Fibroblast of the conjunctiva (primary cell): ENCODE data around the gene AFAP1L1.

Experiments used
- DNase-seq: peaks from one replicate; pipeline ENCODE4 v3.0.0-alpha.2; 2010; ENCODE audit warnings: low read depth

AFAP1L1 gene

DNA sequence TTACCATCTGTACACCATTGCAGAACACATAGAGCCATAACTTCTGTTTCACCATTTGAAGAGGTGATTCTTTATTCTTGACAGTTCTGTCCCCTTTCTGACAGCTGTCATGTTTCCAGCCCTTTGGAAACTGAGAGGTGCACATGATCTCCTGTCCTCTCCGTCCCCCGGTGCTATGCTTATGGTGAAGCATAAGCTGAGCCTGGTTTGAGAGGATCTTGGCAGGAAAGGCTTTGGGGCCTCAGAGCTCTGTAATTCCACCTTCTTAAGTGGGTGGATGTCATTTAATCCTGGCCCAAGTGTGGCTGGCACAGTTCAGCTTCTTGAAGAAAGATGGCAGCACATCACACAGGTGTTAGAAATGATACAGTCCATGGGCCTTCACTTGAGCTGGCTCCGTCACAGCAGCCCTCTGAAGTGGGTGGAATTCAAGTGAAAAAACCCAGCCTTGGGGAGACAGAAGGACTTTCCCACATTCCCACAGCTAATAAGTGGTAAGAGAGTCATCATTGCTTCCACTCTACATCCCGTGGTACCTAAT lies 43.0 kb downstream of the AFAP1L1 start:
- DNase-seq: no peak

DNA sequence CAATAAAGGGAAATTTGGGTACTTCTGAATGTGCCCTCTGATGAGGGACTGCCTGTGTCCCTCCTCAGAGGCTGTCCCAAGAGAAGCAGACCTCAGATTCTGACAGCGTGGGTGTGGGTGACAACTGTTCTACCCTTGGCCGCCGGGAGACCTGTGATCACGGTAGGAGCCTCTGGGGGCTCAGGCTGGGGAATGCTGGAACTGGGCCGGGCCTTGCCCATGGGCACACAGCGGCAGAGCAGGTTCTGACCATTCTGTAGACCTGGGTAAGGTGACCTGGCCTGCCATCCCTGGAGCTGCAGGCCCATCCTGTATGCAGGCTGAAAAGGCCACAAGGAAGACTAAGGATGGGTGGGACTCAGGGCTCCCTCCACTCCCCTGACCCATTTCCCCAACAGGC lies 44.1 kb downstream of the AFAP1L1 start:
- no peak for DNase-seq

DNA sequence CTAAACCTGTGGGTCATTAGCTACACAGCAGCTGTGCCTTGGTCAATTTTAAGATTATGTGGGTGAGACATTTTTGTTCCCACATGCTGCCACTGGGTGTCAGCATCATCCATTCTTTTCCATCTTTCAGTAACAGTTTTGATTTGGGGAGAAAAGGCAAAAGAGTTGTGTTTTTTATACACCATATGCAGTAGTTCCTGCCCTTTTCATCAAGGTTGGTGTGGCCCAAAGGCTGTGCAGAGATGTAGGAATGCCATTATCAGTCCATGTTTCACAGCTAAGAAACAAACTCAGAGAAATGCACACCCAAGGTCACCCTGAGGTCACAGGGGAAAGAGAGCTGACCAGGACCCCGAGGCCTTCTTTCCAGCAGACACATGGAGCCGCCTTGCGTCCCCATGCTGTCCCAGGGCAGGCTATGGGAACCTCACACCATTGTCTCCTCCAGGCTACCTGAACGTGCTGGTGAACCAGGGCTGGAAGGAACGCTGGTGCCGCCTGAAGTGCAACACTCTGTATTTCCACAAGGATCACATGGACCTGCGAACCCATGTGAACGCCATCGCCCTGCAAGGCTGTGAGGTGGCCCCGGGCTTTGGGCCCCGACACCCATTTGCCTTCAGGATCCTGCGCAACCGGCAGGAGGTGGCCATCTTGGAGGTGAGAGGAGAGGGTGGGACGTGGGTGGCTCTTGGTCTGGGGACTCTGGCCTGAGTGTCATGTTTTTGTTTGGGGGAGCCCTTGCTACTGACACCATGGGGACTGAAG lies 45.8 kb downstream of the AFAP1L1 start:
- peak; percentile 17 for DNase-seq

DNA sequence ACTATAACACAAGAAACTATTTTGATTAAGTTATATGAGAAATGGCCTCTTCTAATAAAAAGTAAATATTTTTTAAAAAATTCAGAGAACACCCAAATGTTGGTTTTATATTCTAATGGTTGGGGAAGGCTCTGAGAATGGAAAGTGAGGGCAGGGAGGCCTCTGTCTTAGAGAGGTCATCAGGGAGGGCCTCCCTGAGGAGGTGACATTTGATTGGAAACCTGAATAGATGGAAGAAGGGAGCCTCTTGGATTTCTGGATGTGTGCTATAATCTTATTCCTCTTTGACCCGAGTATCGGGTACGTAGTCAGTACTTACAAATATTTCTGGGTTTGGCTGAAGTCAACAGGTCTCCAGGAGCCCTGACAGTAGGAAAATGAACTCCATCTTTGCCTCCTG lies 47.5 kb downstream of the AFAP1L1 start:
- no peak for DNase-seq

DNA sequence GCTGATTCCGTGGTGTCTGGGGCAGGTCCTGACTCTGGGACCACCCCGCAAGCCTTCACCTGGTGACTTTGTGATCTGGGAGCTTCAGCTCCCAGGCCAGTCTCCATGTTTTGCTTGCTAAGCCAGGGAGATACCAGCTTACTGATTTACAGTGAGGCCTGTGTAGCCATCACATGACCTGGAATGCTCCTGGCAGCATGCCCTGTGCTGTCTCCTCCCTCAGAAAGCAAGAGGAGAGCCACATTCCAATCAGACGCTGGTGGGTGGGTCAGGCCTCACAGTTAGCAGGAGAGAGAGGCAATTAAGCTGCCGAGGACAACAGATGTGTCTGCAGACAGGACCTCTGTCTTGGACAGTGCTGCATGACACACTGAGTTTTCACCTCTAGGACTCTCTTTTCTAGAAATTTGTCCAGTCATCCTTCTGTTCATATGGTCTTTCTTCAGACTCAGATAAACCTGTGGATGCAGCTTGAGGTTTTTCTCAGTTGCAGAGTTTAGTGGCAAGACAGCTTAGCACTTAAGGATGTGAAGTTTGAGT lies 49.2 kb downstream of the AFAP1L1 start:
- peak; percentile 85 for DNase-seq

DNA sequence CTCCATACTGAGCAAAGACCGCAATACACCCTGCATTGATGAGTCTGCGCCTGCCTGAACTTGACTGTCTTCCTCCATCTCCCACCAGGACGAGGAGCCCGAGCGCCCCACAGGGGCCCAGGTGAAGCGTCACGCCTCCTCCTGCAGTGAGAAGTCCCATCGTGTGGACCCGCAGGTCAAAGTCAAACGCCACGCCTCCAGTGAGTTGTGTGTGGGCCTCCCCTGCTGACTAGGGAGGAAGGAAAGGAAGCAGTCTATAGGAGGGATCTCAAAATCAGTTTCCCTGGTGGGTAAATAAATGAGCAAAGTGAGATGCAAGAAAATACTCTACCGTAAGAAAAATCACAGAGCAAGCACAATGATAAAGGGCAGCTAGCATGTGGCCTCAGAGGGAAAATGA lies 50.9 kb downstream of the AFAP1L1 start:
- no peak for DNase-seq

DNA sequence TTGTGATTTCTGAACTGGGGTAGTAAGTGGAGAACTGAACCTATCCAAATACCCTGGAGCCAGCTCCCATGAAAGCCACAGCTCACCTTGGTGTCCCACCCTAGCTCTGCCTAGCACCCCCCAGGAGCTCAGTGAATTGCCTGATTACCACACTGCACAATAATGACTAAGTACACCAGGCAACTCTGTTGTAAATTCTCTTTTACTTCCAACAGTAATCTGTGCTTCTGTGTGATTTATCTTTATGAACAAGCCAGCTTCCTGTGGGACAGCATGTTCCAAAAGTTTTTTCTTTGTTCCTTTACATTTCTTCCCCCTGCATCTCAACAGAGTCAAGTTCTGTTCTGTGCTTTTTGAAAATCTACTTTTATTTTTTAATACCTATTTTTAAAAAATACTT lies 51.6 kb downstream of the AFAP1L1 start:
- DNase-seq: no peak

DNA sequence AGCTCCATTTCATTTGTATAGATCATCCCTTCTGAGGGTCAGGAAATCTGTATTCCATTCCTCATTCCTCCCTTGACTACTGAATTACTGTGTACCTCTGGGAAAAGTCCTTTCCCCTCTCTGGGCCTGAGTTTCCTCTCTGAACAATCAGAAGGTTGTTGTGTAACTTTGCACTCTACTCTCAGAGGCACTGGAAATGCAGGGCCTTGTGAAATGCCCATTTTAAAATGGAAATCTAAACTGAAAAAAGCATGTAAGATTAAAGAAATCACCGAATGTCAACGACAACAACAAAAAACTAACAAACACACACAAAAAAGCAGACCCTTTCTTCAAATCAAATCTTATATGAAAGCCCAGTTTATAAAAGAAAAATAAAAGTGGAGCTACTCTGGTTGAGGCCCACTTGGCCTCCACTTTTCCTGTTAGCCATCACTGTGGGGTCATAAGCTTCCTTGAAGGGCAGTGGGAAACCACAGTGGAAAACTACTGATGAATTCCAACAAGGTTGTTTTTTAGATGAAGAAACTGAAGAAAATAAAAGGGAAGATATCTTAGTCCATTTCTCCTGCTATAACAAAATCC lies 52.1 kb downstream of the AFAP1L1 start:
- DNase-seq: no peak

DNA sequence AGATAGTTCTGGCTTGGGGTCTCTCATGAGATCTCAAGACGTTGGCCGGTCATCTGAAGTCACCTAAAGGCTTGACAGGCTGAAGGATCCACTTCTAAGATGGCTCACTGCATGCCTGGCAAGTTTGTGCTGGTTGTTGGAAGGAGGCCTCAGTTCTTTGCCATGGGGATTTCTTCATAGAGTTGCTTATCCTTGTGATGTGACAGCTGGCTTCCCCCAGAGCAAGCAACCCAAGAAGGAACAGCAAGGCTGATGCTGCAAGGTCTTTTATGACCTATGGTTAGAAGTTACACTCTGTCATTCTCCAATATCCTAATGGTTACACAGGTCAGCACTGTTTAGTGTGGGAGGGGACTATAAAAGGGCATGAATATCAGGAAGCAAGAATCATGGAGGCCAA lies 53.0 kb downstream of the AFAP1L1 start:
- DNase-seq: no peak

DNA sequence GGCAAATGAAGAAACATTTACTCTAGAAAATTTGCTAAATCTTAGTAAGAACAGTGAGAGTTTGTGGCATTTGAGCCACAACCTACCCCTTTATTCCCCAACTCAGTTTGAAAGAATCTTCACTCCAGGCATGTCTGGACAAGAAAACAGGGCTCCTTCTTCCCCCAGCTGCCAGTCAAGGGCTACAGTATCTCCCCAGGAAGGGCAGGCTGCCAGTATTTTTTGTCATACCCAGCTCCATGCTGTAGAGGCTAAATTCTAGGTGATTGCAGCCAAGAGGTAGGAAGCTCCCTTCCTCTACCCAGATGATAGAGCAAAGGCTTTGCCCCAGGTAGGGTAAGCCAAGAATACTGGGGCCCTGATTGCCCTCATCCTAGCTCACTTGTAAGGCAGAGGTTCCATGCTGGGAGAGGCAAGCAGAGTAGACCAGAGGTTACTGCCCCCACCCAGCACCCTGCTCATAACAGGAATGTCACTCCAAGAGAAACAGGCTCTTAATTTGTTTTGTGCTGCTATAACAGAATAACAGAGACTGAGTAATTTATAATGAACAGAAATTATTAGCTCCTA lies 53.6 kb downstream of the AFAP1L1 start:
- no peak for DNase-seq

DNA sequence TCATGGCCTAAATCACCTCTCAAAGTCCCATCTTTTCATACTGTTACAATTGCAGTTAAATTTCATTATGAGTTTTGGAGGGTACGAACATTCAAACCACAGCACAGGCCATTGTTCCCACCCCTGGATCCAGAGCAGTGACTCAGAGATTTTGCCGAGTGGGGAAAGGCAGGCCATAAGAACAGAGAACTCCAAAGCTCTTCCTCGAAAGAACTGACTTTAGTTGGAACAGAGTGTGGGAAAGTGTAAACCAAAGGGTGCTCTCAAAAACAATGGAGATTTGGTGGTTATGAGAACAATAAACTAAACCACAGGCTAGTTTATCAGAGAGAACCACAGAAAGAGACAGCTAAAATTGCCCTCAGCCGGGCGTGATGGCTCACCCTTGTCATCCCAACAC lies 54.2 kb downstream of the AFAP1L1 start:
- no peak for DNase-seq

DNA sequence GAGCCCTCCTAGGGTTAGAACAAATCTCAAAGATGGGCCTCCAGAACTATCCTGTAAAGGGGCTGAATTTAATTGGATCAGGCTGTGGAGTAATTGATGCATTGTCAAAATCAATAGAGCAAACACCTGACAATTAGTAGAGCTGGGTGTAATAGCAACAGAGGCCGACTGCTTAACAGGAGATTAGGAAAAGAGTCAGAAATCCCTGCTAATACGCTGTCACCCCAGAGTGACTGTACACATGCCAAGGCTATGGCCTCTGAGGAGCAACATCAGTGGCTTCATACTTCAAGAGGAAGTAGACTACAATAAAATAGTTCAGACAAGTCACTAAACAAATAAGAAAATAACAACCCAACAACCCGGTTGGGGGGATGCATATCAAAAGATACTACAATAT lies 55.0 kb downstream of the AFAP1L1 start:
- no peak for DNase-seq

DNA sequence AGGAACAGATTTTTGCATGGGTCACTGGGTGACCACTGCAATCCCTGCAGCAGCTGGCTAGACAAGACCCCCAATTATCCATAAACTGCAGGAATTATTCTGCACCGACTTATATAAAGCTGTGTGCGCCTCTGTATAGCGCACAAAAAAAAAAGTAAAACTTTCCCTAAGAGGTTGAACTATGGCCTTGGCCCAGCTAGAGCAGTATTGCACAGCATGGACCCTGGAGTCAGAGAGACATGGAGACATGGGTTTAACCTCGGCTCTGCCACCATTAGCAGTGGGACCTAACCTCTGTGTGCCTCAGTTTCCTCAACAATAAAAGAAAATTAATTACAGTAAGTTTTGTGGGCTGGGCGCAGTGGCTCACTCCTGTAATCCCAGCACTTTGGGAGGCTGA lies 56.5 kb downstream of the AFAP1L1 start:
- no peak for DNase-seq

DNA sequence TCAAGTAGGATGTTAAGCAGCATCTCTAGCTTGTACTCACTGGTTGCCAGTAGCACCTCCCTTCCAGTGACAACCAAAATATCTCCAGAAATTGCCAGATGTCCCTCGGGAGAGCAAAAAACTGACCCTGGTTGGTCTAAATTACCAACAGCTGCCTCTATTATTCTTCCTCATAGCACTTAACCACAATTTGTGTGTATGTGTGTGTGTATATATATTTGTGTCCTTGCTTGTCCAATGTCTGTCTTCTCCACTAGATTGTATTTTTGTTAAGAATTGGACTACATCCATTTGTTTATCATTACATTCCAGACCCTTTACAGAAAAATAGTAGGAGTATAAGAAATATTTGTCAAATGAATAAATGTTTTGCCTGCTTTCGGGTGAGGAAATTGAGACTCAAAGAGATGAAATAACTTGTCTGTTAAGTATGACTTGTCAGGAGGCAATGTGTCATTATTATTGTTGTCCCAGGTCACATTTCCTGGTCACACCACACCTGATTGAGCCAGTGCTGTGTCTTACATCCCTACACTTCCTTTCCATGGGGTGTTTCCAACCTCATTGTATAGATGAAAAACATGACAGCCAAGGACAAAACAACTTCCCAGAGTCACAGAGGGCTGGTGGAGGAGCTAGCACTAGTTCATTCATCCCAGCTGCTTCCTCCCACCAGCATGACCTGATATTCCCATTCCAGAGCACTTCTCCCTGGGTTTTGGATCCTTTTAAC lies 62.2 kb downstream of the AFAP1L1 start:
- DNase-seq: no peak

DNA sequence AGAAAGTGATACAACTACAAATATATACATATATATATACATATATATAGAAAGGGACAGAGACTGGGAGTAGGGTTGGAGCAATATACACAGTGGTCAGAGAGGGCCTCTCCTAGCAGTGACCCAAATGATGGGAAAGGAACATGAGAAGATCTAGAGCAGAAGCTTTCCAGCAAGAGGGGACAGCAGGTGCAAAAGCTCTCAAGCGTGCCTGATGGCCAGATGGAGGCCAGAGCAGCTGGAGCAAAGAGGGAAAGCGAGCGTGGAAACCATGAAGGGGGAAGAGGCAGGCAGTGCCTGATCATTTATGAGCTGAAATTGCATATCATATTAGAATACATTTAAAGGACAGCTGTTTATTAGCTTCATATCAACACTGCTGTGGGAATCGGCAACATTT lies 66.1 kb downstream of the AFAP1L1 start:
- no peak for DNase-seq

DNA sequence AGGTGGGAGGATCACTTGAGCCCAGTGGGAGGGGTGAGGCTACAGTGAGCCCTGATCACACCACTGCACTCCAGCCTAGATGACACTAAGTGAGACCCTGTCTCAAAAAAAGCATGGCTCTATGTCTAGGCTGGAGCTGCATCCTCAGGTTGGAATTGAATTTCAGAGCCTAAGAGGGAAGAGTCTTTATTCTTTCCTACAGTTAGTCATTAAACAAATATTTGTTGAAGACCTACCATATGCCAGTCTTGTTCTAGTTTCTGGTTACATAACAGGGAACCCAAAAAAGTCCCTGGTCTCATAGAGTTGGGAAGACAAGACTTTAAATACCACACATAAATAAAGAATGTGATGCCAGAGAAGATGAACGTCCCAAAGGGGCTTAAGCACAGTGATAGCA lies 66.7 kb downstream of the AFAP1L1 start:
- no peak for DNase-seq

DNA sequence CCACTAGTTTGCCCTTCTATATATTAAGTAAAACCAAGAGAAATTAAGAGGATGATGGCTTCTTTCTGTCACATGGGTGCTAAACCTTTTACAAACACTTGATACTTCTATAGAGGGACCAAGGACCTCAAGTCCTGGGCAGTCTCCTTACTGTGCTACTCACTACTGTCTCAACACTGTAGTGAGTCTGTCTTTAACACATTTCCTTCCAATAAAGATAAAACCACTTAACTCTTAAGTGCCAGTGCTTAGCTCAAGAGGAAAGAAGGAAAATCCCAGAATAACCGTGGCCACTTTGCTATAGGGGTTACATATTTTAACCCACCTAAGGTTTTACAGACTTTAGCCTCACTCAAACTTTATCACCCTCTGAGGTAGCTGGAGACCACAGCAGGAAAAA lies 69.3 kb downstream of the AFAP1L1 start:
- no peak for DNase-seq

DNA sequence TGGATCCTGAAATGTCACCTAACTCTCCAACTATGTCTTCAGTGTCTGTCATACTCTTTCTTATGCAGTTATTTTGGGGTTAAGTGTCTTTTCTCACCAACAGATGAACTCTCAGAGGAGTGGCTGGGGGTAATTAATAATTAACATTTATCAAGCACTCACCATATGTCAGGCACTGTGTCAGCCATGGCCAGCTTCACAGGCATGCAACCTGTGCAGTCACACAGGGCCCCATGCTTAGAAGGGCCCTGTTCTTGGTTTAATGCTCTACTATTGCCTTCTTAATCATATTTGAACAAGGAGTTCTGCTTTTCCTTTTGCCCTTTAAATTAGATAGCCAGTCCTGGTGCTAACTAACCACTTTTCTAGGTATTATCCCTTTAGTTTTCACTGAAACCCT lies 70.2 kb downstream of the AFAP1L1 start:
- no peak for DNase-seq

DNA sequence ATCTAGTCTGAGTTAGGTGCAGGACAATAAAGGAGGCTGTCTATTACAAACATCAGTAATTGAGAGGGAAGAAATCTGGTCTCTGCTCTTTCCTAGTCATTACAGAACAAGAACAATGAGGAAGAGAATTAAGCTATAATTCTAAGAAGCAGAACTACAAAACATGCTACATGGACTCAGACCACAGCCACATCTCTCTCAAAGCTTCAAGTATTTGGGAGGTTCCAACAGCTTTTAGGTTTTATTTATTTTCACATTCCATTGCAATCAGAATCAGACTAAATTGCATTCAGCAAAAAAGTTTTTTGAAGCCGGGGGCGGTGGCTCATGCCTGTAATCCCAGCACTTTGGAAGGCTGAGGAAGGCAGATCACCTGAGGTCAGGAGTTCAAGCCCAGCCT lies 72.5 kb downstream of the AFAP1L1 start:
- DNase-seq: no peak

DNA sequence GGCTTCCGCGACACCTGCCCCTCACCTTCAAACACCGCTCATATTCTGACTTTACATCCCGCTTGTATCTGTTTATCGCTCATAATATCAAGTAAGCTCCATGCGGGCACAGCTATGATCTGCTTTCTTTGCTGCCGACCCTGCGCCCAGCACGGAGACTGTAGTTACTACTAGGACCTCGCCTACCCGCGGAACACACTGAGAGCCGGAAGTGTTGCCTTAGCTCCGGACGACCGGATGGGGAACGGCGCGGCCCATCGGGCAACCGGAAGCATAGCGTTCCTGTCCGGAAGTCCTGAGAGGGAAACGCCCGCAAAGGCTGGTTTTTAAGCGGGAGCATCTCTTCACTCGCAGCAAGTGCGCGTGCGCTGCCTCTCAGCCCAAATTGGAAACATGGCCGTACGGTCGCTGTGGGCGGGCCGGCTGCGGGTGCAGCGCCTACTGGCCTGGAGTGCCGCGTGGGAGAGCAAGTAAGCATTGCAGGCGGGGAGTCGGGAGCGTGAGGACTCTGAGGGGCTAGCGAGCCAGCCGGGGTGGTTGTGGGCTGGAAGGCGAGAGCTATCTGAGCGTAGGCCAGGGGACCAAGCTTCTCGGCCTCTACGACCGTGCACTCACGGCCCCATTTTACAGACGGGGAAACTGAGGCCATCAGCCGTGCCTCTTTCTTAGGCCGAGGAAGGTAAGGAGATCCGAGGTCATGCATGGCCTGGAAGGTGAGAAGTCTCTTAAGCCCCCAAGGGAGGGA lies 73.7 kb downstream of the AFAP1L1 start, which contains the start of gene GRPEL2:
TSS of gene GRPEL2 (plus strand) at position 353 of the 745 bp plus-strand sequence. CDS start at position 394, 41 bp downstream.
- DNase-seq: peak; percentile 96

DNA sequence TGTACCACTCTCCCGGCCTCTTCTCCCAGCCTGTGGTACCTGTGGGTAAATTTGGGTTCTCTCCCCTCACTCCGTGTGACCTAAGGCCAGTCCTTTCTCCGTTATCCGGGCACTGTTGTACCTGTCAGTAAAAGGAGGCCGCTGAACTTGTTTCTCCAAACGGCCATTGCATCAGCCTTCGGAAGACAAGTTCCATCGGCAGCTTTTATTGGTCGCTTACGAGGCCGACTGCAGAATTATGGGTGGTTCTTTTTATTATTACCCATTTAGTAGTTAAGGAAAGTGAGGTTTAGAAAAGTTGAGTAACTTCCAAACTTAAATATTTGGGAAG lies 74.2 kb downstream of the AFAP1L1 start:
- no peak for DNase-seq

DNA sequence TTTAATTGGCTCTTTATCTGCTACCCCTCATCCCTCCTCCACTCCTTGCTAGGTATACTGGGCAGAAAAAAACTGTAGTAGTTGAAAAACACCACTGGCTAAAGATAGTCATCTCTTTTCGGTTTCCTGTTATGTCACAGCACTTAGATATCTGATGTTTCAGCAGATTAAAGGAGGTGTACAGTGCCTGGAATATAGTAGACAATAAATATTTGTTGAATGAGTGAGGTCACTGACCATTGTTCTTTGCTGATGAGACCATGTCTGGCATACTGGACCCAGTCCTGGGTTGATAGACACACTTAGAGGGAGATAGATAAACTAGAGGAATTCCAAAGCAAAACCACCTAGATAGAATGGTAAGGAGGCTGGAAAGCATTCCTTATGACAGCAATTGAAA lies 76.9 kb downstream of the AFAP1L1 start:
- DNase-seq: no peak
